Measurements from ENCODE around the gene ANKRD62.
"Not testable (repeated sequence)": the region's sequence is repeated elsewhere in the genome, so short reads cannot be mapped to it uniquely, and the experiment has no call there.

Gene ANKRD62

DNA sequence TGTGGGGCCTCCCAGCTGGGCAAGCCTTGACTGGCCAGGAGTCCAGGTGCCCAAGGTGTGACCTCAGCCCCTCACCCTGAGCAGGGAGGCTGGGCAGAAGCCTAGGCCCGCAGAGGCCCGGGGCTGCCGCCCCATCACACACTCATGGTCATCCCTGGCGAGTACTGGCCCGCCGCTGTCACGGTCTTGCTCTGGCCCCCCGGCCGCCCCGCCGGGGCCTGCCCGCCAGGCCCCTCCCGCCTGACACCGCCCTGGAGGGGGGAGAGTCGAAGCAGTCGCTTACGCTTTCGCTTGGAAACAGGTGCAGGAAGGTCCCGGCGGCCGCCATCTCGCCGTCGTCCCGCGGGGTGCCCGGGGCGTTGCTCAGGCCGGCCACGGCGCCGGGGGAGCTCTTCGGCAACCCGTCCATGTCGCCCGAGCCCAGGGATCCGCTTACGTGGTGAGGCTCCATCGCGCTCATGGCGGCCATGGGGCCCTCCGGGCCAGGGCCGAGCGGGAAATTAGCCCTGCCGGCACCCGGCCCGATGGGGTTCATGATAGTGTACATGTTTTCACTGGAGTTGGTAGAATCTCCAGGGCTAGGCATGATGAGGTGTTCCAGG lies 26.6 kb upstream of the ANKRD62 start:
- no peak for DNase-seq

DNA sequence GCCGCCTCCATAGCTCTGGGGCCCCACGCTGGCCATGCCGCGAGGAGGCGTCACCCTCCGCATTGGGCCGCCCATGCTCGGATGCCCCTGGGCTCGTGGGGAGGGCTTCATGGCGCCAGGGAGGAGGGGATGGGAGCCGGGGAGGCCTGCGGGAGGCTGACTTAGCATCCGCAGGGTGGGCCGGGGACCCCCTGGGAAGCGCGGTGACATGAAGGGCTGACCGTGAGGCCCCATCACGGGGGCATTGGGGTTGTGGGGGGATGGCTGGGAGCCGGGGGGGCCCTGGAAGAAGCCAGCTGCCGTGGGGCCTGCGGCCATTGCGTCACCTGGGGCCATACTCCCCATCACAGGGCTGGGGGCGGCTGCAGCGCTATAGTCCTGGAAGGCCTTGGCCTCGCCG lies 26.0 kb upstream of the ANKRD62 start:
- no peak for DNase-seq

- DNase-seq: not testable (repeated sequence)
Observed at GRCh38 chr18:12068316-12068949, 25.2 kb upstream of the ANKRD62 start.

DNA sequence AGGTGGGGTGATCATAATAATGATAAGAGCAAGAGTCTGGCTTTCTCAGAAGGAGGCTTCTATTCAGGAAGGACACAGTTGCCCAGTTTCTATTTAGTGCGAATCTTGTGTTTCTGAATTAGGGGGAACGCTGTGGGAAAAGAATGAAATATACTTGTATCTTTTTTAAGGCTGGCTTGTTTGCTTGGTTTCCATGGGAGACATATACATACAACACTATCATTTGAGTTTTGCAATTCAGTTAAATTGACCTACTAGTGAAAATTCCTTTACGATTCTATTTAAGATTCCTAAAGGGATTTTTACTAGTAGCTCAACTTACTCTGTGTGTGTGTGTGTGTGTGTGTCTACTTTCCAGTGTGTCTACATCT lies 24.7 kb upstream of the ANKRD62 start:
- DNase-seq: no peak

- not testable (repeated sequence) for DNase-seq
Observed at GRCh38 chr18:12071066-12071465, 22.6 kb upstream of the ANKRD62 start.

- DNase-seq: no peak
Observed at GRCh38 chr18:12072996-12073395, 20.6 kb upstream of the ANKRD62 start.

DNA sequence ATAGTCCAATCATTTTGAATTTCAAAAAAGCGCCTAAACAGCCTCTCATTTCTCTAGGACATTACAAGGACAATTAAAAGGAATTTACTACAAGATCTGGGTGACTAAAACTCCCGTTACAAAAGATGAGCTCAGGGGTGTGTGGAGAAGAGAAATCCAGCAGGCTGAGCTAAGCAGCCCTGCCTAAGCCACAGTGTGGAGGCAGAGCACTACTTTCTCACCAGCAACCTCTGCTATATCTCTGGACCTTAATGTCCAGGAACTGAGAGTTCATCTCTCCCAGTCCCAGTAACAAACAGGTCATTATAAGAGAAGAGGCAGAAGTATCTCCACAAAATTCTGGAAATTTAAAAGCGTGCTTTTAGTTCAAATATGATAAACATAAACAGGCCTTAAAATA lies 18.9 kb upstream of the ANKRD62 start:
- DNase-seq: no peak

DNA sequence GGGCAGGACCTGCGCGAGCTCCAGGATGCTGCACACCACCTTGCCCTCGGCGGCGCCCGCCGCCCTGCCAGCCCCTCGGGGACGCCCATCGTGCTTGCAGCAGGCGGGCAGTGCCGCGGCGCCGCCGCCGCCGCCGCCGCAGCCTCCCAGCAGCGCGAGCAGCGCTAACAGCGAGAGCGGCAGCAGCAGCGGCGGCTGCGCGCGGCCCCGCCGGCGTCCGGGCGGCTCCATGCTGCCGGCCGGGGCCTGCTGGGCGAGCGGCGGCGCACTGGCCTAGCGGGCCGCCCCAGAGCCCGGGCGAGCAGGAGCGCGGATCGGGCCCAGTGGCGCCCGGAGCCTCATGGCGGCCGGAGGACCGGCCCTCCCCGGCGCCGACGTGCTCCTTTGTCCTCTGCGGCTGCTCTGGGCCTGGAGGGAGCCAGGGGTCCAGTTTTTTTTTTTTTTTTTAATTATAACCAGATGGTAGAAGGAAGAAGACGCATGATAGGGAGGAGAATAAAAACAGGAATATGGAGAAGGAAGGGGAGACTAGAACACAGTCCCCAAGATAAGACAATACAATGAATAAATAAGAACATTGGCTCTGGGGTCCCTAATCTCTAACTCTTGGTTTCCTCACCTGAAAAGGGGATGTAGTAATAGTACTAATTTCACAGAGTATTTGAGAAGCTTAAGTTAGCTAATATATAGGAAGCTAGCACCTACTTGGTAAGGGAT lies 17.1 kb upstream of the ANKRD62 start:
- no peak for DNase-seq

- DNase-seq: not testable (repeated sequence)
Observed at GRCh38 chr18:12077994-12078393, 15.6 kb upstream of the ANKRD62 start.

- peak; percentile 78 for DNase-seq
Observed at GRCh38 chr18:12079491-12080237, 14.0 kb upstream of the ANKRD62 start.

GRCh38 chr18:12085136-12085535 lies 8.5 kb upstream of the ANKRD62 start:
- DNase-seq: no peak

GRCh38 chr18:12085786-12086185 lies 7.9 kb upstream of the ANKRD62 start:
- DNase-seq: no peak

- DNase-seq: no peak
Observed at GRCh38 chr18:12086249-12086648, 7.4 kb upstream of the ANKRD62 start.

GRCh38 chr18:12086677-12087470 lies 6.8 kb upstream of the ANKRD62 start:
- DNase-seq: no peak

- DNase-seq: no peak
Observed at GRCh38 chr18:12087471-12088025, 6.1 kb upstream of the ANKRD62 start.

- no peak for DNase-seq
Observed at GRCh38 chr18:12088096-12088495, 5.5 kb upstream of the ANKRD62 start.

DNA sequence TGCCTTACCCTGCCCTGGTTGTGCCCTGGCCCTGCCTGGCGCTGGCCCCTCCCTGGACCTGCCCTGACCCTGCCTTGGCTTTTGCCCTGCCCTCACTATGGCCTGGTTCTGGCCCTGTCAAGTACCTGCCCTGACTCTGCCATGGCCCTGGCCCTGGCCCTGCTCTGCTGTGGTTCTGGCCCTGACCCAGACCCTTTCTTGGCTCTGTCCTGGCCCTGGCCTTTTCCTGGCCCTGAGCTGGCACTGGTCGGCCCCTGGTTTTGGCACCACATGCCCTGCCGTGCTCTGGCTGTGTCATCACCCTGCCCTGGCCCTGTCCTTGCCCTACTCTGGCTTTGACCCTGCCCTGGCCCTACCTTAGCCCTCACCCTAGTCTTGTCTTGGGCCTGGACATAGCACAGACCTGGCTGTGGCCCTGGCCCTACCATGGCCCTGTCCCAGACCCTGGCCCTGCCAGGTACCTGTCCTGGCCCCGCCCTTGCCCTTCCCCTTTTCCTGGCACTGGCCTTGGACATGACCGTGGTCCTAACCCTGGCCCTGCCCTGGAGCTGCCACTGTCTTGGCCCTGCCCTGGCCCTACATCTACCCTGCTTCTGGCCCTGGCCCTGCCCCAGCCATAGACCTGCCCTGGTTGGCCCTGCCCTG lies 4.8 kb upstream of the ANKRD62 start:
- no peak for DNase-seq

GRCh38 chr18:12091538-12092141 lies 2.0 kb upstream of the ANKRD62 start:
- peak; percentile 68 for DNase-seq

DNA sequence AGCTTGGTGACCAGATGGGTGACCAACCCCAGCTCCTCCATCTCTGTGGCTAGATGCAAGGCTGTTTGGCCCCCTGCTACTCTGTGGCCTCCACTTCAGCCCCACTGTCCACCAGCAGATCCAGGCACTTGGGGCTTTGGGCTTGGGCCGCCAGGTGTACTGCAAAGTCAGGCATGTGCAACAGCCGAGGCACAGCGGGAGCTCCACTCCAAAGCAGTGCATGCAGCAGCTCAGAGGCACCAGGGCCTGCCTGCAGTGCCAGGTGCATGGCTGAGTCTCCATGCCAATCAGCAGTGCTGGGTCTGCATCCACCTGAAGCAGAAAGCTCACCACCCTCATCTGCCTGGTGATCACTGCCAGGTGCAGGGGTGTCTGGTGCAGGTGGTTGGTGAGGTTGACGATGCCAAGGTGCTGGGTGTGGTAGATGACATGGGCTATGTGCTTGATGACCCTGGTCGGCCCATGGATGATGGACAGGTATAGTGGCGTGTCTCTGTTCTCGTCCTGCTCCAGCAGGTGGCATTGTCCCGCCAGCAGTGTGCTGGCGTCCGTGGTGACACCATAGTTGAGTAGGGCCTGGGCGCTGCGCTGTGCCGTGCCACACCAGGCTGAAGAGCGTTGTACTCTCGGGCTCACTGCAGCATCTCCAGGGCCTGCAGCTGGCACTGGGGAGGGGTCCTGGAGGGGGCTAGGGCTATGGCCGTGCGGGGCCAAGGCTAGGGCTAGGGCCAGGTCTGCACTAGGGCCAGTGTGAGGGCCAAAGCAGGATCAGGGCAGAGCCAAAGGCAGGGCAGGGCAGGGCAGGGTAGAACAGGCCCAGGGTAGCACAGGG lies 1.0 kb upstream of the ANKRD62 start:
- no peak for DNase-seq

DNA sequence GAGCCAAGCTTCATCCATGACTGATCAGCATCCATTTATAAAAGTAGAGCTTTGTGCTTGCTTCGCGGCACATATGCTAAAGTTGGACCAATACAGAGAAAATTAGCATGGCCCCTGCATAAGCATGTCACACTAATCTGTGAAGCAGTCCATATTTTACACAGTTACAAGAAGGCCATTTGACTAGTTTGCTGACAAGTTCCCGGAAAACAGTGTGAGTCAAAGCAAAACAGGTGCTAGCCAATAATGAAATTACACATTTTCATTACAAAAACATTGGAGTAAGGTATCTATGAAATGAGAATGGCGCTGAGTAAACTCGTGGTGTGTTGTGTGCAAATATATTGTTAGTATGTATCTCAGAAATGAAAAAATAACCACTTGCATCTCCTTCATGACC lies 4.7 kb downstream of the ANKRD62 start:
- no peak for DNase-seq

DNA sequence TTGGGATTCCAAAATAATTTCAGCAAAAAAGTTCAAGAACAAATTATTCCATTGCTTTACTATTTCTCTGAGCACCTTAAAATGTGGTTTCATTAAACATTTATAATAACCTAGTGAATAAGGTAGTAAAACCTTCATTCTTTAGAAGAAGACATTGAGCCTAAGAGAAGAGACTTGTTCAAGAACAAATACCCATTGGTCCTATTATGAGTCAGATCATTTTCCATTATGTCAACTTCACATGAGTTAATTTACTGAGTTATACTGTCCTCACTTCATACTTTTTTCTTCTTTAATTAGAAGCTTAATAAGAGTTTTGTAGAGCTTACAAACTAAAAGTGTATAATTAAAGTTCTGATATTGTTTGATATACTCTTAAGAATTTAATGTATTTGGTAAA lies 5.5 kb downstream of the ANKRD62 start:
- no peak for DNase-seq
